HFFc6 (cell line): ENCODE data around the gene FGGY. TPM values are rescaled to one million over a fixed set of nuclear protein-coding genes. Genes with fewer than 3 reads are reported as not detected.

ENCODE experiments used
- DNase-seq: peaks from one replicate; pipeline ENCODE4 v3.0.0-alpha.2; 2018
- H3K27ac Mint-ChIP-seq: 2 replicates; pipeline ENCODE4 v1.8.0; 2020; ENCODE audit warnings: mild to moderate bottlenecking, mixed read lengths
- H3K27me3 Mint-ChIP-seq: 2 replicates; pipeline ENCODE4 v1.8.0; 2021; ENCODE audit warnings: mild to moderate bottlenecking, moderate library complexity, mixed read lengths; ENCODE audit not compliant: insufficient read depth
- H3K36me3 Mint-ChIP-seq: 2 replicates; pipeline ENCODE4 v1.8.0; 2021; ENCODE audit warnings: low read depth, mixed read lengths
- H3K4me1 Mint-ChIP-seq: 2 replicates; pipeline ENCODE4 v1.8.0; 2020; ENCODE audit warnings: low read depth, mixed read lengths
- H3K4me3 Mint-ChIP-seq: 2 replicates; pipeline ENCODE4 v1.8.0; 2020; ENCODE audit warnings: mild to moderate bottlenecking, moderate library complexity, mixed read lengths
- H3K9me3 Mint-ChIP-seq: 2 replicates; pipeline ENCODE4 v1.8.0; 2020; ENCODE audit warnings: mild to moderate bottlenecking, mixed read lengths
- total RNA-seq, 6 experiments: library from RNA; stranded (reverse); fragmentation: NEBNext Ultra II Directional; extraction: Animal tissue kit (Norgen Biotek cat#: 25700); gene quantifications; 2 replicates in 1 of 6; 3 replicates in 5 of 6; pipeline ENCODE4 v1.2.3, GENCODE V29; 2021
- TF ChIP-seq, protein P1 (sequence below): fragments of 200-600 bp; sonication (generic); IDR thresholded peaks from 2 replicates; pipeline ENCODE4 v1.5.0; 2021; ENCODE audit warnings: antibody characterized with exemption, mild to moderate bottlenecking

The FGGY gene
- total RNA-seq, 6 experiments from 2014 or later = 16.4 to 20.1 (median 18.7) TPM

DNA sequence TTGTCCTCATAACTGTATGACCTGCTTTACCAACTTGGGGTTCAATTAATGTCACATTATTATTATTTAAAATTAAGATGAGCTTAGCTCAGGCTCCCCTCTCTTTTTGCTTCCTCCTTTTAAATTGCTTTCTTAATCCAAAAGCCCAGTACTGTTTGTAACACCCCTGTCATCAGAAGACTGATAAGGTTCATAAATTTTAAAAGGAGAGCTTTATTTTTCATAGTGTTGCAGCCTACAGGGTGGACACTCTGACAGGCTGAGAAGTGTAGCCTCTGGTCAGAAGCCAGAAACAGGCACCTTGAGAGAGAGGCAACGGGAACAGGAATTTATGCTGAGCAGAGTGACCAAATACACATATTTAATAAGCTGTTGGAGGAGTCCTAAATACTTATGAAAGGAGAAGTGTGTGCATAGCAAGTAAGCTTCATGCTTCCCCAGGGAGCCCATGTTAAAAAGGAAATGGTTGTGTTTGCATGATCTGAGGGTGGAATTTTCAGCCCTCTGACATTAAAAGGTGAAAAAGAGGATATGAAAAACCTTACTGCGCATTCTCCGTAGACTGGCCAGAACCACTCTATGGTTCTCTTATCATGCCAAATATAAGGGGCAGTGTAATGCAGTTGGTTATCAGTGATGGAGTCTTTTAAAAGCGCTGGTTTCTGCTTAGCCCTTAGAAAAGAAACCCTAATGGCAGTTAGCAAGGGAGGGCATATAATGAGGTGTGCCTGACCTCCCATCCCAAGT lies 30.5 kb upstream of the FGGY start:
- no peak overlapping the region for H3K4me3 Mint-ChIP-seq
- TF ChIP-seq, protein P1, sequence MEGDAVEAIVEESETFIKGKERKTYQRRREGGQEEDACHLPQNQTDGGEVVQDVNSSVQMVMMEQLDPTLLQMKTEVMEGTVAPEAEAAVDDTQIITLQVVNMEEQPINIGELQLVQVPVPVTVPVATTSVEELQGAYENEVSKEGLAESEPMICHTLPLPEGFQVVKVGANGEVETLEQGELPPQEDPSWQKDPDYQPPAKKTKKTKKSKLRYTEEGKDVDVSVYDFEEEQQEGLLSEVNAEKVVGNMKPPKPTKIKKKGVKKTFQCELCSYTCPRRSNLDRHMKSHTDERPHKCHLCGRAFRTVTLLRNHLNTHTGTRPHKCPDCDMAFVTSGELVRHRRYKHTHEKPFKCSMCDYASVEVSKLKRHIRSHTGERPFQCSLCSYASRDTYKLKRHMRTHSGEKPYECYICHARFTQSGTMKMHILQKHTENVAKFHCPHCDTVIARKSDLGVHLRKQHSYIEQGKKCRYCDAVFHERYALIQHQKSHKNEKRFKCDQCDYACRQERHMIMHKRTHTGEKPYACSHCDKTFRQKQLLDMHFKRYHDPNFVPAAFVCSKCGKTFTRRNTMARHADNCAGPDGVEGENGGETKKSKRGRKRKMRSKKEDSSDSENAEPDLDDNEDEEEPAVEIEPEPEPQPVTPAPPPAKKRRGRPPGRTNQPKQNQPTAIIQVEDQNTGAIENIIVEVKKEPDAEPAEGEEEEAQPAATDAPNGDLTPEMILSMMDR = no peak
- H3K4me1 Mint-ChIP-seq = 0 out of 2 replicates have a peak, but pooled peaks cover 6% of the 10 kb centered on the region
- H3K27ac Mint-ChIP-seq = no peak overlapping the region
- H3K27me3 Mint-ChIP-seq = peaks cover 1% of the 10 kb centered on the region
- no peaks in the 10 kb centered on the region for H3K36me3 Mint-ChIP-seq
- DNase-seq = no peak
- no peaks in the 10 kb centered on the region for H3K9me3 Mint-ChIP-seq

DNA sequence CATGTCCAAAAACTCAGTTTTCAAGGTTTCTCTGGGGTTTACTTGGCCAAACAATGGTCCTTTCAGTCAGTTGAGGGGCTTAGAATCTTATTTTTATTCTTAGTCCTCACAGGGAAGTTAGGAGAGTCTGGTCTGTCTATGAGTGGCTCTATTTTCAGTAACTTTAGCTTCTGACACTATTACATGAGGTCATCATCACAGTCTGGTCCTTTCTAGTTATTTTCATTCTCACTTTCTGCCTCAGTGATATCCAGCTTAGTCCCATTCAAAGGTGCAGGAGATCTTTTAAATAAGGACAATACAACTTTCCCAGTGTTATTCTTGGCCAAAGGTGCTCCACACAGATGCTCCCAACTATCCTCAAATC lies 30.0 kb upstream of the FGGY start:
- Mint-ChIP-seq H3K36me3 (no peaks in the 10 kb centered on the region), H3K27me3 (peaks cover 1% of the 10 kb centered on the region), H3K4me1 (peaks cover 8% of the 10 kb centered on the region; the same call in 1 of the 2 replicates), H3K9me3 (no peaks in the 10 kb centered on the region), H3K4me3 (no peak overlapping the region), H3K27ac (no peak overlapping the region)
- no peak for DNase-seq
- TF ChIP-seq, protein P1 = no peak

DNA sequence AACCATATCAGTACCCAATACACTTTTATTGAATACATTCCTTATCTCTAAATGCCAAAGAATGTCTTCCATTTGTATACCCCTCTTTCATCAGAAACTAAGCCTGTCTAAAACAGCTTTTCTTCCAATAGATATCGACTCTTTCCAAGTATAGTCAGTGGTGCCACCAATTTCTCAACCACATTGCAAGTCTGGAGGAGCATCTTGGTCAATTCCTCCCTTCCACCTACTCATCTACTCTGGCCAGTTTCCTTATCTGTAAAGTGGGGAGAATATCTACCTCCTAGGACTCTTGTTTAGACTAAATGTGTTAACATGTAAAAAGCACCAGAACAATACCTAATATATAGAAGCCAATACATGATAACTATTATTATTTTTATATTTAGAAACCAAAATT lies 28.5 kb upstream of the FGGY start:
- peaks cover 17% of the 10 kb centered on the region for H3K4me1 Mint-ChIP-seq
- no peaks in the 10 kb centered on the region for H3K9me3 Mint-ChIP-seq
- H3K4me3 Mint-ChIP-seq = no peak overlapping the region
- H3K36me3 Mint-ChIP-seq = no peaks in the 10 kb centered on the region
- no peak overlapping the region for H3K27ac Mint-ChIP-seq
- DNase-seq = no peak
- TF ChIP-seq, protein P1 = no peak
- peaks cover 1% of the 10 kb centered on the region for H3K27me3 Mint-ChIP-seq

DNA sequence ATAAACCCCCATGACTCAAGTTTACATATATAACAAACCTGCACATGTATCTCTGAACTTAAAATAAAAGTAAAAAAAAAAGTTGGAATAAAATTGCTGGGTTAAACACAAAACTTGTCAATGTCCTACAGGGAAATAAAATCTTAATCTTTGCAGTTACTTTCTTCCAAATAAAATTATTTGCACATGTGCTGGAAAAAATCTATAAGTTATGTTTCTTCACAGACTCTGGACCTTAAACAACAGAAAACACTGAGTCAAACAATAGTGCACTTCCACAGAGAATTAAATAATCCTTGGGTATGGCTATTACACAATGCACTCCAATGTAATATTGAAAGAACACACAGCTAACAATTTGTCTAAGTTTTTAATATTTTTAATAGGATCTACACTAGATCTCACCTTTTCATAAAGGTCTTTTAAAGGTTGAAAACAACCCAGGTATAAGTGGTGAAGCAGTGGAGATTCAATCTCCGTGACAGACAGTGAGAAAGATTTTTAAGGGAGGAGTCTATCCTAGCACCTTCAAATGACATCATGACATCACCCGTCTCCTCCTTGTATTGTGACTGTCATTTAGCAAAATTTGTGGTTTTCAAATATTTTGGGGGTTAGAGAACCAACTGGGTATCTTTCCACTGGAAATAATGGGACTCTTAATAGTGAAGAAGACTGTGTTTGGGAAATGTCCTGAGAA lies 25.2 kb upstream of the FGGY start:
- Mint-ChIP-seq H3K36me3 (no peaks in the 10 kb centered on the region), H3K4me1 (peaks cover 34% of the 10 kb centered on the region), H3K27me3 (no peaks in the 10 kb centered on the region; the same call in 1 of the 2 replicates), H3K4me3 (no peak overlapping the region), H3K27ac (no peak overlapping the region), H3K9me3 (no peaks in the 10 kb centered on the region)
- DNase-seq = no peak
- TF ChIP-seq, protein P1 = no peak

DNA sequence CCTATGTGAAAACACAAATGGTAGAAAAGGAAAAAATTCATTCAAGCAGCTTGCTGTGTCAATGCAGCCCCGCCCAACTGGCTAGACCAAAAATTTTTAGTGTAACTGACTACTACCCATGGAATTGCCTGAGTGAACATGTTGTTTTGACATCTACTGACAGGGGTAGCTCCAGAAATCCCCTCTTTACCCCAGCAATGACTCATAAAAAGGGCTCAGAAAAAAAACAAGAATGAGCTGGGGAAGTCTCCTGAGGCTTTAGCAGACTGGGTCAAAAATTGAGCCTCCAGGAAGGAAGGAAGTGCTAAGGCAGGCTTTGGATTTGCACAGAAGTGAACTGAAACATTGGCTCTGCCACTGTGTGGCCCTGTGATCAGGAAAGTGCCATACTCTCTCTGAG lies 24.4 kb upstream of the FGGY start:
- H3K27ac Mint-ChIP-seq = peak overlapping the region; percentile 59
- DNase-seq = no peak

More for the DNA sequence above, 24.4 kb upstream of the FGGY start:
- Mint-ChIP-seq H3K4me1 (peaks cover 39% of the 10 kb centered on the region), H3K27me3 (no peaks in the 10 kb centered on the region; the same call in 1 of the 2 replicates), H3K9me3 (no peaks in the 10 kb centered on the region), H3K4me3 (no peak overlapping the region), H3K36me3 (no peaks in the 10 kb centered on the region)
- TF ChIP-seq, protein P1 = no peak
